Astrocyte (in vitro differentiated cells and primary cell): ENCODE results near the gene NUDT15. TPM values are rescaled to one million over a fixed set of nuclear protein-coding genes. Genes with fewer than 3 reads are reported as not detected.

Experiments used
- DNase-seq: peaks from one replicate; pipeline ENCODE4 v3.0.0-alpha.2; 2010; ENCODE audit warnings: low read depth
- FAIRE-seq: peaks from 2 replicates; lab custom pipeline; 2011; peaks lifted over from hg19 to GRCh38; lab: Jason Lieb, UNC
- H2AFZ ChIP-seq: 2 replicates; pipeline ENCODE4 v1.6.0; 2012; ENCODE audit warnings: low read depth, low read length, inconsistent platforms
- H3K27ac ChIP-seq: 2 replicates; pipeline ENCODE4 v1.5.1; 2011; ENCODE audit warnings: low read depth, low read length, inconsistent platforms
- H3K27me3 ChIP-seq: 2 replicates; pipeline ENCODE4 v1.6.0; 2011; ENCODE audit warnings: low read length, inconsistent platforms; ENCODE audit not compliant: insufficient read depth
- H3K36me3 ChIP-seq: 2 replicates; pipeline ENCODE4 v1.5.1; 2011; ENCODE audit warnings: low read length, inconsistent platforms; ENCODE audit not compliant: insufficient read depth
- H3K4me1 ChIP-seq: 2 replicates; pipeline ENCODE4 v1.5.1; 2011; ENCODE audit warnings: low read length, inconsistent platforms; ENCODE audit not compliant: insufficient read depth
- H3K4me2 ChIP-seq: 2 replicates; pipeline ENCODE4 v1.6.0; 2012; ENCODE audit warnings: low read length, inconsistent platforms
- H3K4me3 ChIP-seq: 2 replicates; pipeline ENCODE4 v1.5.1; 2011; ENCODE audit warnings: low read depth, mild to moderate bottlenecking, low read length, inconsistent platforms; ENCODE audit not compliant: insufficient read depth
- H3K79me2 ChIP-seq: 2 replicates; pipeline ENCODE4 v1.6.0; 2012; ENCODE audit warnings: mild to moderate bottlenecking, low read length, inconsistent platforms; ENCODE audit not compliant: insufficient read depth
- H3K9ac ChIP-seq: 2 replicates; pipeline ENCODE4 v1.6.0; 2012; ENCODE audit warnings: mild to moderate bottlenecking, low read length, inconsistent platforms
- H3K9me3 ChIP-seq: 2 replicates; pipeline ENCODE4 v1.5.1; 2012; ENCODE audit warnings: low read depth, mild to moderate bottlenecking, low read length, inconsistent platforms; ENCODE audit not compliant: insufficient read depth
- H4K20me1 ChIP-seq: 2 replicates; pipeline ENCODE4 v1.6.0; 2012; ENCODE audit warnings: low read length, inconsistent platforms; ENCODE audit not compliant: insufficient read depth
- H3K27ac Mint-ChIP-seq: one replicate; pipeline ENCODE4 v1.8.0; 2021; ENCODE audit warnings: mild to moderate bottlenecking, mixed read lengths; ENCODE audit not compliant: unreplicated experiment
- H3K27me3 Mint-ChIP-seq: one replicate; pipeline ENCODE4 v1.8.0; 2021; ENCODE audit warnings: low read depth, mixed read lengths; ENCODE audit not compliant: unreplicated experiment
- H3K36me3 Mint-ChIP-seq: one replicate; pipeline ENCODE4 v1.8.0; 2021; ENCODE audit warnings: low read depth, mixed read lengths; ENCODE audit not compliant: unreplicated experiment
- H3K4me1 Mint-ChIP-seq: one replicate; pipeline ENCODE4 v1.8.0; 2021; ENCODE audit warnings: low read depth, mixed read lengths; ENCODE audit not compliant: unreplicated experiment
- H3K4me3 Mint-ChIP-seq: one replicate; pipeline ENCODE4 v1.8.0; 2021; ENCODE audit warnings: mild to moderate bottlenecking, moderate library complexity, mixed read lengths; ENCODE audit not compliant: unreplicated experiment
- H3K9me3 Mint-ChIP-seq: one replicate; pipeline ENCODE4 v1.8.0; 2021; ENCODE audit warnings: mild to moderate bottlenecking, mixed read lengths; ENCODE audit not compliant: unreplicated experiment
- CTCF ChIP-seq: IDR thresholded peaks from 2 replicates; pipeline ENCODE4 v1.5.1; 2011; ENCODE audit warnings: low read depth, mild to moderate bottlenecking, inconsistent platforms, low read length, moderate library complexity; ENCODE audit not compliant: insufficient read depth
- EZH2 ChIP-seq: IDR thresholded peaks from 2 replicates; pipeline ENCODE4 v1.6.1; 2012; ENCODE audit warnings: mild to moderate bottlenecking, low read length, inconsistent platforms; ENCODE audit not compliant: insufficient read depth
- total RNA-seq: library from RNA; stranded (reverse); gene quantifications from 2 replicates; pipeline ENCODE4 v1.2.1, GENCODE V29; 2021

NUDT15 gene
- total RNA-seq, 1 donor from 2014 or later = 15.2 TPM

GRCh38 chr13:47990920-47991466, 46.5 kb upstream of the NUDT15 start:
- Mint-ChIP-seq H3K36me3 (peaks cover 15% of the 10 kb centered on the region), H3K27me3 (no peaks in the 10 kb centered on the region), H3K27ac (no peak overlapping the region), H3K9me3 (no peaks in the 10 kb centered on the region), H3K4me3 (no peak overlapping the region), H3K4me1 (no peaks in the 10 kb centered on the region)
- no peak for FAIRE-seq
- Histone ChIP-seq H3K4me2 (no peak overlapping the region), H3K27ac (no peak overlapping the region), H3K4me3 (no peak overlapping the region), H3K9me3 (no peaks in the 10 kb centered on the region), H2AFZ (no peak overlapping the region), H3K27me3 (no peaks in the 10 kb centered on the region), H3K79me2 (peaks cover 46% of the 10 kb centered on the region), H3K36me3 (peaks cover 15% of the 10 kb centered on the region), H3K9ac (no peak overlapping the region), H4K20me1 (peaks cover 14% of the 10 kb centered on the region), H3K4me1 (no peaks in the 10 kb centered on the region)
- TF ChIP-seq CTCF (no peak), EZH2 (no peak)
- no peak for DNase-seq

- H3K4me1 ChIP-seq = no peaks in the 10 kb centered on the region
- no peak overlapping the region for H2AFZ ChIP-seq
- H3K27ac ChIP-seq = no peak overlapping the region
- H3K27me3 ChIP-seq = no peaks in the 10 kb centered on the region
- Mint-ChIP-seq H3K27ac (no peak overlapping the region), H3K4me1 (no peaks in the 10 kb centered on the region), H3K4me3 (no peak overlapping the region), H3K27me3 (no peaks in the 10 kb centered on the region), H3K36me3 (peaks cover 10% of the 10 kb centered on the region), H3K9me3 (no peaks in the 10 kb centered on the region)
- no peak for FAIRE-seq
- no peak overlapping the region for H3K9ac ChIP-seq
- H3K4me3 ChIP-seq = no peak overlapping the region
- no peak overlapping the region for H3K4me2 ChIP-seq
- H4K20me1 ChIP-seq = peaks cover 14% of the 10 kb centered on the region
- peaks cover 15% of the 10 kb centered on the region for H3K36me3 ChIP-seq
- no peak for TF ChIP-seq EZH2
- TF ChIP-seq CTCF = no peak
- no peaks in the 10 kb centered on the region for H3K9me3 ChIP-seq
- peaks cover 54% of the 10 kb centered on the region for H3K79me2 ChIP-seq
- no peak for DNase-seq
These were observed 45.7 kb upstream of the NUDT15 start for GRCh38 chr13:47991859-47992258.

DNA sequence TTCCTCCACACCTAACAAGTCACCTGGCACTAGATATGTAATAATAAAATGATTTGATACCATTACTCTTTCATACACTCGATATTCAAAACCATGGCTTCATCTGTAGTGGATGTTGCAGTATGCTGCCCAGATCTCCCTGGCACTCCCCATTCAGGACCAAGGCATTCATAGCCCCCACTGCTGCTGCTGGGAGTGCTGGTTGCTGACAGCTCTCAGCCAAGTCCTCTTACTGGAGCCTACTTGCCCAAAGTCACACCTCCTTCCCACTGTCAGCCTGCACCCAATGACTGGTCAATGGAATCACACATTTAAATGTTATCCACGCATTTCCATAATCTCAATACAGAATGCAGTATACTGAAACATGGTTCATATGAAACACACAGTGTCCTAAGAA, 40.1 kb upstream of the NUDT15 start:
- Histone ChIP-seq H4K20me1 (peaks cover 10% of the 10 kb centered on the region), H3K9ac (no peak overlapping the region), H3K27ac (no peak overlapping the region), H3K4me2 (no peak overlapping the region), H3K4me3 (no peak overlapping the region), H3K36me3 (peaks cover 5% of the 10 kb centered on the region), H3K4me1 (peaks cover 11% of the 10 kb centered on the region), H2AFZ (no peak overlapping the region), H3K79me2 (peaks cover 69% of the 10 kb centered on the region), H3K27me3 (no peaks in the 10 kb centered on the region), H3K9me3 (no peaks in the 10 kb centered on the region)
- Mint-ChIP-seq H3K4me3 (no peak overlapping the region), H3K27me3 (no peaks in the 10 kb centered on the region), H3K4me1 (peaks cover 6% of the 10 kb centered on the region), H3K36me3 (peaks cover 2% of the 10 kb centered on the region), H3K27ac (no peak overlapping the region), H3K9me3 (no peaks in the 10 kb centered on the region)
- DNase-seq = no peak
- no peak for TF ChIP-seq EZH2
- no peak for TF ChIP-seq CTCF
- no peak for FAIRE-seq
